HG03280 (cell line): ENCODE data around the gene ETV5.

Experiments used
- ATAC-seq: cut with Tn5 transposase; IDR thresholded peaks from one replicate; pipeline ENCODE4 v1.9.1; 2021; ENCODE audit warnings: mild to moderate bottlenecking, moderate library complexity; ENCODE audit not compliant: unreplicated experiment

ETV5 gene

GRCh38 chr3:186124592-186124991 lies 15.7 kb upstream of the ETV5 start:
- ATAC-seq, result no peak

GRCh38 chr3:186123012-186123411 lies 14.1 kb upstream of the ETV5 start:
- ATAC-seq, result no peak

DNA sequence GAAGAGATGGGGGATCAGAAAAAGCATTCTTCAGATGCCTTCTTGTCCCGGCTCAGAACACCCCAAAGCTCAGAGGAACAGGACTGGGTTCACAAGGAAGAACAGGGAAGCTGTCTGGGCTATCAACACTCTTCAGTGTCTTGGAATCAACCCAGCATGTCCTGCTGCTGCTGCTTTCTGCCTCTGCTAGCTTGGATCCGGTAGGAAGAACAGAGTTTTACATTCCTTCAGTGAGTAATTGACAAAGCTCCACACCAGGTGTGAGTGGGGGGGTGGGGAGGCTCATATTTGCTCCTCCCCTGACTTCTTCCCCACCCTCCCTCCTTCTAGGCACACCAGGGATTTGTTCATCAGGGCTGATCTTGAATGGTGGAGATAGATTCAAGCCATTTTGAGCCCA lies 13.1 kb upstream of the ETV5 start:
- no peak for ATAC-seq

GRCh38 chr3:186121278-186121677 lies 12.4 kb upstream of the ETV5 start:
- no peak for ATAC-seq

DNA sequence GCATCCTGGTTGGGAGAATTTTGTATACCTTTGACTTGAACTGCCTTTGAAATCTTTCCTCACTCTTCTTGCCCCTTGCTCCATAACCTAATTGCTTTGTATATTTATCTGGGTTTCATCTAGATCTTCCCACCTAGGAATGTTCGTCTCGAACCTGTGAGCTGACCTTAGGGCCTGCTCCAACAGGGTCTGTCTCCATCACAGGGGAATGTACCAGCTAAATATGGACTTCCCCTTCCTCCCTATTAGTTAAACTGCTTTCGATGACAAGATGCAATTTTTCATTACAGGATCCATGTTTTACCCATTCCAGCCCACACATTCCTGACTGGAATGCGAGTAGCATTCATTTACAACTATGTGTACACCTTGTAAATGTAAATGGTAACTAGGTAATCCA lies 10.6 kb upstream of the ETV5 start:
- ATAC-seq, result no peak

- no peak for ATAC-seq
Observed at GRCh38 chr3:186118692-186119091, 9.8 kb upstream of the ETV5 start.

DNA sequence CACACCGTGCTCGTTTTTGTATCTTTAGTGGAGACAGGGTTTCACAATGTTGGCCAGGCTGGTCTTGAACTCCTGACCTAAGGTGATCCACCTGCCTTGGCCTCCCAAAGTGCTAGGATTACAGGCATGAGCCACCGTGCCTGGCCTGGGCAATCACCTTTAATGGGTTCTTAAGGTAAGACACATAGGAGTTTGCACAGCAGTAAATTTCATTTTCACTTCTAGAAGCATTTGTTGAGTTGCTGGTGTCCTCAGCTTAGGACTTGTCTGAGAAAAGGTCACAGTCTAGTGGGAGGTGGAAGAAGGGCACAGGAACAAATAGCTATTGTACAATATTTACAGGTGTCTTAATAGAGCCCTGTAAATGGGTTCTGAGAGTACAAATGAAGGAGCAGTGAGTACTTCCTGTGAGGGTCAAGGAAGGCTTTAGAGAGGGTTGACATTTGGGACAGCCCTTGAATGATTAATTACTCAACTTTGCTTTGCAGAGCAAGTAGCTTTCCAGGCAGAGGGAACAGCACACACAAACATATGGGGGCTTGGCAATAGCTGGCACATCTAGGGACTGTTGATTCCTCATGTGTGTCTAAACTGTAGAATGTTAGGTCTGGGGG lies 8.7 kb upstream of the ETV5 start:
- no peak for ATAC-seq

- ATAC-seq, result no peak
Observed at GRCh38 chr3:186115239-186115996, 6.5 kb upstream of the ETV5 start.

DNA sequence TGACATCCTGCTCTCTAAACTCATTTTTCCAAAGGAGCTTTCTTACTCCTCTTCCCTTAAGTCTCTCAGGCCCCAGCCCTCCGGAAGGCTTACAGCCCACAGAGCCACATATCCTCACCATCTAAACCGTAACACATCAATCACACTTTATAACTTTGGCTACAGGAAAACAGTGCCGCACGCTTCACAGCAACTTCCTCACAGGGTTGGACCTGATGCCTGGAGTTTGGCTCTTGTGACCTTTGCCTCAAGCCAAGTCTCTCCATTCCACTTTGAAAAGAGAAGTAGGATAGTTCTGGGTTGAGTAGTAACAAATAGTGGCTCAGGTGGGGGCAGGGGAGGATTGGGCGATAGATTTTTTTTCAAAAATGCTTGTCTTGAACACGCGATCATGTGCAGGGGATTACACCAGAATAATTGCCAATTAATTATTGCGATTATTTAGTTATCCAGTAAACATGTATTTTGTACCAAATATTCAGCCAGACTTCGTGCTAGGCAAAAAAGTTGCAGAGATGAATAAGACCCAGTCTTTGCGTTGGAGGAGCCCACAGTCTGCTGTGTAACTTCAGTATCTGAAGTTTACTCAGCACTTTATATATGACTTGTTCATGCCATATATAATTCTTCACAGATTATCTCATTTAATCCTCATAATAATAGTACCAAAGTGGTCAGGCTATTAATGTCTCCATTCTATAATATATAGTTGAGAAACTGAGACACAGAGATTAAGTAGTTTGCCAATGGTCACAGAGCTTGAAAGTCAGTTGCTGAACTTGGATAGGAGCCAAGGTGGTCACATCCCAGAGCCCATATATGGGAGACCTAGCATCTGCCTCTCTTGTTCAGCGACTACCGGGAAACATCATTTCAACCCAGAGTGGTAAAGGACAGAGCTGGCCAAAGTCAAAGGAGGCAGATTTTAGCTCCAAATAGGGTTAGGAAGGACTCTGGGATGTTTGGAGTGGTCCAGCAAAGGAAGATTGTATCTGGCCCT lies 2.4 kb upstream of the ETV5 start:
- no peak for ATAC-seq

DNA sequence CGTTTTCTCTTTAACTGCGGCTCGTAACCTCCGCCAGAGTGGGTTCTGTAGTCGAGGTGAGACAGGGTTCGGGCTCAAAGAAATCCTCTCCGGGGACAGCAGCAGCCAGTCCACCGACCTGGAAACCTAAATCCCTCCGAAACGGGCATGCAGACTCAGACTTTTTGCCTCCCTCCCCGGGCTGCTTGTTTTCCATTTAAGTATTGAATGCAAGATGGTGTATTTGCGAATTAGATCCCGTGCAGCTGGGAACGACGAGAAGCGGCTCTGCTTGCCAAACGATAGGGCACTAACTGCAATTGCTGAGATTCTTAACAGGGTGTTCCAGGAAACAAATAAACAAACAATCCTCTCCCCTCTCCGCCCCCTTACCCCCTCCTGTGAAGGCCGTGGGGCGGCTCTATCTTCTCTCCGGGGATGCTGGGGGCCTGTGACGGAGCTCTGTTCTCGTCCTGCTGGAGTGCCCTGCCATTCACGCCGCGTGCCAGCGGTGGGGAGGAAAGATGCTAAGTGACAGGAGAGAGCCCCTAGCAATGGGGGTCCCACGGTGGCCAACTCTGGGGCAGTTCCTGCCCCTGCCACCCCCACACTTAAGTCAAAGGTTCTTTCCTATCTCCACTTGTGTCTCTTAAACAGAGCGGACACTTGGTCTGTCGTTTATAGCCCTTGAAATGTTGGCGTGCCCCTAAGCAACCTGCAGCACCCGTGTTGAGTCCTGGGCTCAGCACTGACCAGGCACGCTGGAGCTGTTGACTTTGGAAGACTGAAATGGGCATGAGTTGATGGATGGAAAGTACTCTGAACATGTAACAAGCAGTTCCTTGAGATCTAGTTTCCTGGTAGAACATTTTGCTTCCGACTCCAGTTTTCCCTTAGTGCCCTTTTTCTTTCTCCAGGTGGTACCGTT lies 1.3 kb upstream of the ETV5 start:
- ATAC-seq, result no peak

GRCh38 chr3:186108106-186108940 lies 566 bp downstream of the ETV5 start:
- no peak for ATAC-seq

DNA sequence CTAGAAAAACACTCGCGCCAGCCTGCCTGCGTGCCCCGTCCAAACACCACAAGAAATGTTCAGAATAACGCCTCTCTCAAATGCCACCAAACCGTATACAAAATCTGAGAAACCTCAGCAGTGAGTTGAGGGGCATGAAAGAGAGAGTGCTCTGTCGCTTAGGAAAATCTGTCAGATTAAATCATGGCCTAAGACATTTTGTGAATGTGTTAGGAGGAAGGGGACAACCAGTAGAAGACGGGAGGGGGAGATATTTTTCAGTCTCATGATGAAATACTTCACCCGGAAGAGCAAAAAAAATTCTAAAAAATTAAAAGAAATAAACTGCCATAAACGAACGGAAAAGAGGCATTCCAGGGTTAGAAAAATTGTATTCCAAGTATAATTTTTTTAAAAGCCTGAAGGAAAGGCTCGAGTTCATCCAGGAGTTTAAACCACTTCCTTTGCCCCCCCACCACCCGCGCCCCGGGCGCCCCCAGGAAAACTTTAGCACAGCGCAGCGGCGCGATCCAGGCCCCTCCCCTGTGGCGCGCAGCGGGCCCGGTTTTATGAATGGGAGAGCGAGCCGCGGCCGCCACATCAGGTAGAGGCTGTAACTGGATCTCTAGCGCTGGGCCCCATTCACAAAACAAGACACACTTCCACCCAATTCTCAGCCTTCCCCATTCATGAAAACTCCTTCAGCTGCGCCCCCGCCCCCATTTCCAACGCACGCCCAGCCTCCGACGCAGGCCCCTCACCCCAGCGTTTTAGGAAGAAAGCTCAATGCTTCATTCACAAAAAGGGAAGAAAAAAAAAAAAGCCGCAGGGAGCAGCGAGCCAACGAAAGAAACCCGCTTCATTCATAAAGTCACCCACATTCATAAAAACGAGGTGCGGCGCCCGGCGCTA lies 1.4 kb downstream of the ETV5 start:
- ATAC-seq, result no peak

GRCh38 chr3:186105543-186105942 lies 3.3 kb downstream of the ETV5 start:
- no peak for ATAC-seq

GRCh38 chr3:186102687-186103086 lies 6.2 kb downstream of the ETV5 start:
- no peak for ATAC-seq

DNA sequence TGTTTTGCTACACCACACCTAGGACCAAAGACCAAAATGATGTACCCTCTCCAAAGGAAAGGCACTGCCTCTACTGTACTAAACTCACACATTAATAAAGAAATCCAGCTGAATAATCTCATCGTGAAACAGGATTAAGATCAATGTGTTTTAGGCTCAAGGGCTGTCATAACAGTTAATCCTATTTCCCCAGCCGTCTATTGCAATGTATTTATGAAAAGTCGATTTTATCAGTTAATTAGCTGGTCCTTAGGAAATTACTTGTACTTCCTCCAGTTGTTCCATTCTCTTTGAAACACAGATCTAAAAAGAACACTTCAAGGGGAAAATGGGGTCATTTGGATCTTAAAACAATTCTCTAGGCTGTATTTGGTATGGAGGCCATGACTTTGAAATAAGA lies 8.5 kb downstream of the ETV5 start:
- ATAC-seq, result no peak

GRCh38 chr3:186099178-186099577 lies 9.7 kb downstream of the ETV5 start:
- no peak for ATAC-seq

DNA sequence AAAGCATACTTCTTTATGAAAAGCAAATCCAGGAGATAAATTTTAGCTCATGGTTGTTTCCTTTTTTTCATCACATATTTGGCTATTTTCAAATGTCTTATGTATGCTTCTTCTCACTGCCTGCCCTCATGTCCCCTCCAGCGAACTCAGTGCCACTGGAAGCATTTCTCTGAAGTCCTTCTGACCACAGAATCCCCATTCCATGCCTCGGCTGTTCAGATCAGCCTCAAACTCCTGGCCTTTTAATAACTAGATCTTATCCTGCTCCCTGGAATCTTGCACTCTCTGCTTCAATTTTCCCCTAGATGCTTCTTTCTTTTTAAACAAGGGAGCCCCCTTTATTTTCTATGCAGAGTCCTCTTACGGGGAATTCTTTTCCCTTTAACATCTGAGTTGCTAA lies 10.1 kb downstream of the ETV5 start:
- ATAC-seq, result no peak

GRCh38 chr3:186097663-186098451 lies 11.0 kb downstream of the ETV5 start:
- ATAC-seq, result no peak
